T-cell (primary cell): ENCODE measurements around the gene TTYH3. TPM values are rescaled to one million over a fixed set of nuclear protein-coding genes. Genes with fewer than 3 reads are reported as not detected.
"Not testable (repeated sequence)": the region's sequence is repeated elsewhere in the genome, so short reads cannot be mapped to it uniquely, and the experiment has no call there.

Source experiments
- ATAC-seq, 4 experiments: fragments of 200-7000 bp in 3 of 4; fragments of 150-1000 bp in 1 of 4; cut with Tn5 transposase; replicated peaks in 1 of 4; 1 replicate in 3 of 4; 2 replicates in 1 of 4; pipeline ENCODE4 v1.10.0; 2021; ENCODE audit warnings: moderate library complexity in 3 of 4, mild to moderate bottlenecking in 2 of 4, moderate number of reproducible peaks in 1 of 4
- CTCF ChIA-PET, 2 donors: fragments of 300-600 bp; sonication (Branson Sonifier 250); formaldehyde crosslinking; loops; one replicate each; lab custom pipeline; 2022; ENCODE audit warnings: antibody characterized with exemption in 2 of 2; lab: Charles Lee
- POLR2A ChIA-PET, 2 donors: fragments of 300-600 bp; sonication (Branson Sonifier 250); formaldehyde crosslinking; loops; one replicate each; lab custom pipeline; 2022; ENCODE audit warnings: antibody characterized with exemption in 2 of 2; lab: Charles Lee
- DNase-seq, 35 experiments: peaks; one replicate each; pipeline versions ENCODE4 v3.0.0 to v3.0.0-alpha.2; 2013 to 2023
- H3K27ac ChIP-seq: one replicate; pipeline ENCODE4 v1.5.1; 2013; ENCODE audit warnings: low read length
- H3K27me3 ChIP-seq, 2 experiments: replicated peaks in 1 of 2; 1 replicate in 1 of 2; 2 replicates in 1 of 2; pipeline versions ENCODE4 v1.6.1 to v1.7.0; 2013; ENCODE audit warnings: low read length in 1 of 2, mixed read lengths in 1 of 2; ENCODE audit not compliant: control insufficient read depth in 2 of 2, insufficient read depth in 2 of 2; ENCODE audit errors: extremely low read depth in 1 of 2
- H3K36me3 ChIP-seq, 2 donors: 1 replicate in 1 of 2; 2 replicates in 1 of 2; pipeline versions ENCODE4 v1.6.1 to v1.7.0; 2013; ENCODE audit warnings: low read length in 1 of 2; ENCODE audit not compliant: control insufficient read depth in 2 of 2, insufficient read depth in 1 of 2; ENCODE audit errors: extremely low read depth in 1 of 2
- H3K4me1 ChIP-seq, 2 experiments: 1 replicate in 1 of 2; 2 replicates in 1 of 2; pipeline versions ENCODE4 v1.6.1 to v1.7.0; 2013; ENCODE audit warnings: low read length in 2 of 2, mixed read lengths in 1 of 2; ENCODE audit not compliant: insufficient read depth in 2 of 2, control insufficient read depth in 1 of 2; ENCODE audit errors: extremely low read depth in 1 of 2
- H3K4me3 ChIP-seq, 2 donors: 1 replicate in 1 of 2; 2 replicates in 1 of 2; pipeline versions ENCODE4 v1.5.1 to v1.7.0; 2013; ENCODE audit warnings: mild to moderate bottlenecking in 2 of 2, low read length in 1 of 2, moderate library complexity in 1 of 2; ENCODE audit not compliant: control insufficient read depth in 1 of 2; ENCODE audit errors: extremely low read depth in 1 of 2
- H3K9me3 ChIP-seq: 2 replicates; pipeline ENCODE4 v1.7.0; 2013
- H3K27ac Mint-ChIP-seq, 2 donors: one replicate each; pipeline ENCODE4 v1.8.0; 2020 to 2021; ENCODE audit warnings: mild to moderate bottlenecking in 2 of 2, mixed read lengths in 2 of 2
- H3K27me3 Mint-ChIP-seq, 2 donors: one replicate each; pipeline ENCODE4 v1.8.0; 2021 to 2022; ENCODE audit warnings: mixed read lengths in 2 of 2
- H3K36me3 Mint-ChIP-seq: one replicate; pipeline ENCODE4 v1.8.0; 2021; ENCODE audit warnings: mixed read lengths
- H3K4me1 Mint-ChIP-seq, 3 donors: one replicate each; pipeline ENCODE4 v1.8.0; 2020 to 2022; ENCODE audit warnings: mixed read lengths in 3 of 3, mild to moderate bottlenecking in 1 of 3
- H3K4me3 Mint-ChIP-seq, 3 donors: one replicate each; pipeline ENCODE4 v1.8.0; 2020 to 2022; ENCODE audit warnings: mild to moderate bottlenecking in 3 of 3, mixed read lengths in 3 of 3, moderate library complexity in 3 of 3
- H3K9me3 Mint-ChIP-seq, 3 donors: one replicate each; pipeline ENCODE4 v1.8.0; 2020 to 2022; ENCODE audit warnings: mixed read lengths in 3 of 3
- WGBS: methylation state at CpG from one replicate; pipeline ENCODE4 v1.1.5; 2013; ENCODE audit warnings: missing lambda C conversion rate; ENCODE audit not compliant: insufficient coverage; 5-methylcytosine and 5-hydroxymethylcytosine counted together
- total RNA-seq, 35 experiments: library from RNA in 6 of 35; stranded (reverse) in 6 of 35; fragments of 120-200 nt in 1 of 35; gene quantifications; one replicate each; pipeline versions ENCODE4 v1.2.1 to v1.2.4 and lab custom pipeline; 2013 to 2026

The TTYH3 gene
- total RNA-seq, 5 donors from 2014 or later (not counting 1 experiment from before 2014, with no cell fraction given), result 11.5 to 17.7 (median 14.5) TPM

DNA sequence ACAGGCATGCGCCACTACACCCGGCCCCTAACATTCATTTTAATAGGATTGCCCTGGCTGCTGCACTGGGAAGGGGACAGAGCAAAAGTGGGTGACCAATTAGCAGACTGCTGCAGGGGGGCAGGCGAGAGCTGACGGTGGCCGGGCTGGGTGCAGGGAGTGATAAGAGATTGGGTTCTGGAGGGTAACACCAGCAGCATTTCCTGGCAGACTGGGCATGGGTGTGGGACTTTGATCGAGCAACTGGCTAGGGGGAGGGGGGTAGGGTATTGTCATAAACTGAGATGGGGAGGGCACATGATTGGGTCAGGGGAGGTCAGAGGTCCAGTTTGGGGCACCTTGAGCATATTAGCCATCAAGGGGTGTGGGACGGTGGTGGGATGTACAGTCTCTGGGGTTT is 36.1 kb downstream of the TTYH3 start:
- Mint-ChIP-seq H3K4me3 (no peak overlapping the region), H3K36me3 (no peaks in the 10 kb centered on the region), H3K27ac (peak overlapping the region in 1 of 2 donors; percentile 41), H3K4me1 (peaks cover 6 to 9% (median 8%) of the 10 kb centered on the region in 3 donors), H3K27me3 (peaks cover 10 to 13% of the 10 kb centered on the region in 2 donors), H3K9me3 (no peaks in the 10 kb centered on the region)
- ChIA-PET POLR2A (interaction anchor here in 1 of 2 donors (0.7 kb wide), 1 partner anchor 128 kb away, joined by 4 read pairs; no protein-coding TSS in a partner anchor), CTCF (interaction anchor here in 1 of 2 donors (1.7 kb wide), 1 partner anchor 42 kb away, joined by 5 read pairs; no protein-coding TSS in a partner anchor)
- H3K27ac ChIP-seq, result no peak overlapping the region
- no peak for DNase-seq
- H3K4me1 ChIP-seq, result peaks cover 0 to 9% of the 10 kb centered on the region in 2 experiments
- peaks cover 0 to 59% of the 10 kb centered on the region in 2 experiments for H3K27me3 ChIP-seq
- WGBS, result 67% methylated on average over 5 of the region's 7 CpGs
- no peak for ATAC-seq
- no peaks in the 10 kb centered on the region for H3K9me3 ChIP-seq
- H3K36me3 ChIP-seq, result no peaks in the 10 kb centered on the region
- H3K4me3 ChIP-seq, result no peak overlapping the region

- Mint-ChIP-seq H3K36me3 (no peaks in the 10 kb centered on the region), H3K4me3 (no peak overlapping the region), H3K4me1 (peaks cover 6 to 9% (median 8%) of the 10 kb centered on the region in 3 donors), H3K27me3 (peaks cover 10 to 13% of the 10 kb centered on the region in 2 donors), H3K9me3 (no peaks in the 10 kb centered on the region), H3K27ac (no peak overlapping the region)
- ChIA-PET CTCF (interaction anchor here in 1 of 2 donors (1.7 kb wide), 1 partner anchor 42 kb away, joined by 5 read pairs; no protein-coding TSS in a partner anchor), POLR2A (no interaction called here)
- DNase-seq, result no peak
- H3K9me3 ChIP-seq, result no peaks in the 10 kb centered on the region
- H3K4me3 ChIP-seq, result no peak overlapping the region
- 91% methylated on average over 5 of the region's 6 CpGs for WGBS
- no peaks in the 10 kb centered on the region for H3K36me3 ChIP-seq
- H3K4me1 ChIP-seq, result peaks cover 0 to 9% of the 10 kb centered on the region in 2 experiments
- no peak overlapping the region for H3K27ac ChIP-seq
- H3K27me3 ChIP-seq, result peaks cover 0 to 58% of the 10 kb centered on the region in 2 experiments
- no peak for ATAC-seq
Observed at GRCh38 chr7:2668401-2668800, 36.6 kb downstream of the TTYH3 start.

GRCh38 chr7:2670171-2670570 is 38.4 kb downstream of the TTYH3 start:
- ChIA-PET CTCF (interaction anchor here (0.5 to 1.3 kb wide), 5 partner anchors 40 to 329 kb away, joined by 3 to 8 read pairs (median 3); no protein-coding TSS in a partner anchor), POLR2A (no interaction called here)
- 92% methylated on average over 11 of the region's 13 CpGs for WGBS
- Mint-ChIP-seq H3K36me3 (no peaks in the 10 kb centered on the region), H3K4me3 (peak overlapping the region in 1 of 3 donors; percentile 15), H3K27ac (no peak overlapping the region), H3K27me3 (peaks cover 10 to 13% of the 10 kb centered on the region in 2 donors), H3K9me3 (no peaks in the 10 kb centered on the region), H3K4me1 (peaks cover 6 to 9% (median 8%) of the 10 kb centered on the region in 3 donors)
- Histone ChIP-seq H3K36me3 (no peaks in the 10 kb centered on the region), H3K27ac (no peak overlapping the region), H3K4me1 (peaks cover 0 to 9% of the 10 kb centered on the region in 2 experiments), H3K27me3 (peaks cover 0 to 57% of the 10 kb centered on the region in 2 experiments), H3K9me3 (no peaks in the 10 kb centered on the region), H3K4me3 (no peak overlapping the region)
- ATAC-seq, result no peak
- no peak for DNase-seq

GRCh38 chr7:2670720-2671391 is 39.1 kb downstream of the TTYH3 start:
- ChIA-PET CTCF (interaction anchor here (0.5 to 1.2 kb wide), 3 partner anchors 39 to 329 kb away, joined by 3 to 8 read pairs (median 3); no protein-coding TSS in a partner anchor), POLR2A (no interaction called here)
- H3K4me3 Mint-ChIP-seq, result peak overlapping the region in 1 of 3 donors; percentile 39
- peak in 34 of 35 experiments; percentile 30 to 80 (median 54) for DNase-seq
- Histone ChIP-seq H3K4me3 (no peak overlapping the region), H3K36me3 (no peaks in the 10 kb centered on the region), H3K27me3 (peaks cover 0 to 50% of the 10 kb centered on the region in 2 experiments), H3K9me3 (no peaks in the 10 kb centered on the region), H3K4me1 (peaks cover 0 to 9% of the 10 kb centered on the region in 2 experiments), H3K27ac (no peak overlapping the region)
- peak; percentile 90 to 93 (median 90) for ATAC-seq
- no peak overlapping the region for H3K27ac Mint-ChIP-seq
- peaks cover 10 to 13% of the 10 kb centered on the region in 2 donors for H3K27me3 Mint-ChIP-seq
- no peaks in the 10 kb centered on the region for H3K9me3 Mint-ChIP-seq
- H3K4me1 Mint-ChIP-seq, result peaks cover 6 to 9% (median 7%) of the 10 kb centered on the region in 3 donors
- WGBS, result 14% methylated on average over 10 of the region's 25 CpGs
- no peaks in the 10 kb centered on the region for H3K36me3 Mint-ChIP-seq

DNA sequence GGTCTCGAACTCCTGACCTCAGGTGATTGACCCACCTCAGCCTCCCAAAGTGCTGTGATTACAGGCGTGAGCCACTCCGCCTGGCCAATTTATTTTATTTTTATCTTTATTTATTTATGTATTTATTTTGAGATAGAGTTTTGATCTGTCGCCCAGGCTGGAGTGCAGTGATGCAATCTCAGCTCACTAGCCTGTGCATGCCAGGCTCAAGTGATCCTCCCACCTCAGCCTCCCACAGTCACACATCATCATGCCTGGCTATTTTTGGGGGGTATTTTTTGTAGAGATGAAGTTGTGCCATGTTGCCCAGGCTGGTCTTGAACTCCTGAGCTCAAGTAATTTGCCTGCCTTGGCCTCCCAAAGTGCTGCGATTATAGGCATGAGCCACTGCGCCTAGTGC is 41.4 kb downstream of the TTYH3 start:
- DNase-seq, H3K4me1 Mint-ChIP-seq, H3K36me3 ChIP-seq, H3K4me1 ChIP-seq, H3K9me3 Mint-ChIP-seq, H3K36me3 Mint-ChIP-seq, POLR2A ChIA-PET, H3K4me3 Mint-ChIP-seq, H3K27ac Mint-ChIP-seq, H3K4me3 ChIP-seq, ATAC-seq, H3K27ac ChIP-seq, H3K9me3 ChIP-seq: not testable (repeated sequence)
- CTCF ChIA-PET, result interaction anchor here (0.8 to 1.7 kb wide), 2 partner anchors 37 to 38 kb away, joined by 3 to 4 read pairs; no protein-coding TSS in a partner anchor
- peaks cover 8 to 10% of the 10 kb centered on the region in 2 donors for H3K27me3 Mint-ChIP-seq
- WGBS, result 100% methylated on average over 1 of the region's 6 CpGs
- H3K27me3 ChIP-seq, result peaks cover 0 to 31% of the 10 kb centered on the region in 2 experiments

DNA sequence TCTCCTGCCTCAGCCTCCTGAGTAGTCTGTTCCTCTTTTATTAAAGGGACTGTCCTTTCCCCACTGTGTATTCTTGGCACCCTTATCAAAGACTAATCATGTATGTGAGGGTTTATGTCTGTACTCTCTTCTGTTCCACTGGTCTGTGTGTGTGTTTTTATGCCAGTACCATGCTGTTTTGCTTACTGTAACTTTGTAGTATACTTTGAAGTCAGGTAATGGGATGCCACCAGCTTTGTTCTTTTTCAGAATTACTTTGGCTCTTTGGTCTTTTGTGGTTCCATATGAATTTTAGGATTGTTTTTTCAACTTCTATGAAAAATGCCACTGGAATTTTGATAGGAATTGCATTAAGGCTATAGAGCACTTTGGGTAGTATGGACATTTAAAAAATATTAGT is 42.1 kb downstream of the TTYH3 start:
- Histone ChIP-seq H3K4me3 (no peak overlapping the region), H3K27ac (no peak overlapping the region), H3K4me1 (peaks cover 0 to 9% of the 10 kb centered on the region in 2 experiments), H3K9me3 (no peaks in the 10 kb centered on the region), H3K27me3 (peaks cover 0 to 27% of the 10 kb centered on the region in 2 experiments), H3K36me3 (no peaks in the 10 kb centered on the region)
- DNase-seq, result no peak
- ChIA-PET POLR2A (no interaction called here), CTCF (interaction anchor here in 1 of 2 donors (1.7 kb wide), 1 partner anchor 37 kb away, joined by 4 read pairs; no protein-coding TSS in a partner anchor)
- Mint-ChIP-seq H3K4me1 (peaks cover 6 to 9% (median 7%) of the 10 kb centered on the region in 3 donors), H3K27me3 (peaks cover 8 to 10% of the 10 kb centered on the region in 2 donors), H3K36me3 (no peaks in the 10 kb centered on the region), H3K9me3 (no peaks in the 10 kb centered on the region), H3K27ac (no peak overlapping the region), H3K4me3 (no peak overlapping the region)
- ATAC-seq, result no peak
